Measurements from ENCODE around the gene PRKCZ. TPM values are rescaled to one million over a fixed set of nuclear protein-coding genes. Genes with fewer than 3 reads are reported as not detected.
"Not testable (repeated sequence)": the region's sequence is repeated elsewhere in the genome, so short reads cannot be mapped to it uniquely, and the experiment has no call there.

Gene PRKCZ
- total RNA-seq, 1 donor from 2014 or later: 3.5 TPM

GRCh38 chr1:2084306-2084705 is 34.1 kb downstream of the PRKCZ start:
- intact Hi-C loops (cut with micrococcal nuclease): no loop called here

- intact Hi-C loops (cut with micrococcal nuclease): no loop called here
These were observed 34.9 kb downstream of the PRKCZ start for GRCh38 chr1:2085080-2085479.

GRCh38 chr1:2086446-2087078 is 36.4 kb downstream of the PRKCZ start:
- intact Hi-C loops (cut with micrococcal nuclease): no loop called here

- intact Hi-C loops (cut with micrococcal nuclease): no loop called here
These were observed 37.6 kb downstream of the PRKCZ start for GRCh38 chr1:2087766-2088165.

GRCh38 chr1:2088458-2088857 is 38.2 kb downstream of the PRKCZ start:
- intact Hi-C loops (cut with micrococcal nuclease): no loop called here

GRCh38 chr1:2089051-2089450 is 38.8 kb downstream of the PRKCZ start:
- intact Hi-C loops (cut with micrococcal nuclease): no loop called here

GRCh38 chr1:2090216-2090890 is 40.1 kb downstream of the PRKCZ start:
- intact Hi-C loops (cut with micrococcal nuclease): no loop called here

- intact Hi-C loops (cut with micrococcal nuclease): no loop called here
These were observed 41.7 kb downstream of the PRKCZ start for GRCh38 chr1:2091611-2092604.

GRCh38 chr1:2093055-2093454 is 42.8 kb downstream of the PRKCZ start:
- intact Hi-C loops (cut with micrococcal nuclease): no loop called here

- intact Hi-C loops (cut with micrococcal nuclease): no loop called here
These were observed 43.4 kb downstream of the PRKCZ start for GRCh38 chr1:2093636-2094035.

GRCh38 chr1:2094269-2095158 is 44.3 kb downstream of the PRKCZ start:
- intact Hi-C loops (cut with micrococcal nuclease): not testable (repeated sequence)

GRCh38 chr1:2095394-2095793 is 45.2 kb downstream of the PRKCZ start:
- intact Hi-C loops (cut with micrococcal nuclease): no loop called here

GRCh38 chr1:2095981-2096736 is 45.9 kb downstream of the PRKCZ start:
- intact Hi-C loops (cut with micrococcal nuclease): no loop called here

- intact Hi-C loops (cut with micrococcal nuclease): no loop called here
These were observed 47.4 kb downstream of the PRKCZ start for GRCh38 chr1:2097386-2098300.

GRCh38 chr1:2098301-2098698 is 48.1 kb downstream of the PRKCZ start:
- intact Hi-C loops (cut with micrococcal nuclease): no loop called here

- intact Hi-C loops (cut with micrococcal nuclease): no loop called here
These were observed 48.9 kb downstream of the PRKCZ start for GRCh38 chr1:2098839-2099785.

GRCh38 chr1:2099886-2100779 is 49.9 kb downstream of the PRKCZ start:
- intact Hi-C loops (cut with micrococcal nuclease): no loop called here

Measured in T-helper 2 cell treated with Interferon-gamma antibody and Interleukin-4, amounts not matched to agents 100 ng/mL and 5 ng/mL, for 36 hours (primary cell).